Measurements from ENCODE around the gene IL2RG.

The IL2RG gene

GRCh38 chrX:71105628-71106027 lies 5.7 kb downstream of the IL2RG start:
- Histone ChIP-seq H2AFZ (no peak overlapping the region), H3K27me3 (ENCODE audit: control insufficient read depth, insufficient read depth, low read length) (no peaks in the 10 kb centered on the region), H3K36me3 (ENCODE audit: control insufficient read depth, insufficient read depth, low read length) (no peaks in the 10 kb centered on the region), H3K9ac (no peak overlapping the region), H3K9me3 (ENCODE audit: control insufficient read depth, low read length) (no peaks in the 10 kb centered on the region), H3K4me1 (peaks cover 3% of the 10 kb centered on the region), H3K27ac (no peak overlapping the region), H3K4me2 (ENCODE audit: low read length) (no peak overlapping the region), H3K79me2 (no peaks in the 10 kb centered on the region), H3K4me3 (ENCODE audit: low read depth, low read length) (no peak overlapping the region)
- no peak for TF ChIP-seq CTCF (IDR thresholded peaks at IDR 0.05)

- H3K4me3 ChIP-seq (ENCODE audit: low read depth, low read length): no peak overlapping the region
- H3K9ac ChIP-seq: no peak overlapping the region
- H2AFZ ChIP-seq: peak overlapping the region; percentile 76
- no peak overlapping the region for H3K4me2 ChIP-seq (ENCODE audit: low read length)
- no peaks in the 10 kb centered on the region for H3K79me2 ChIP-seq
- H3K27me3 ChIP-seq (ENCODE audit: control insufficient read depth, insufficient read depth, low read length): no peaks in the 10 kb centered on the region
- TF ChIP-seq CTCF (IDR thresholded peaks at IDR 0.05): no peak
- no peaks in the 10 kb centered on the region for H3K9me3 ChIP-seq (ENCODE audit: control insufficient read depth, low read length)
- H3K4me1 ChIP-seq: peaks cover 3% of the 10 kb centered on the region
- no peaks in the 10 kb centered on the region for H3K36me3 ChIP-seq (ENCODE audit: control insufficient read depth, insufficient read depth, low read length)
- peak overlapping the region; percentile 7 for H3K27ac ChIP-seq
These were observed 8.0 kb downstream of the IL2RG start for GRCh38 chrX:71103110-71103983.

- no peak overlapping the region for H3K27ac ChIP-seq
- H3K4me2 ChIP-seq (ENCODE audit: low read length): no peak overlapping the region
- no peaks in the 10 kb centered on the region for H3K9me3 ChIP-seq (ENCODE audit: control insufficient read depth, low read length)
- H3K27me3 ChIP-seq (ENCODE audit: control insufficient read depth, insufficient read depth, low read length): no peaks in the 10 kb centered on the region
- no peak overlapping the region for H2AFZ ChIP-seq
- H3K36me3 ChIP-seq (ENCODE audit: control insufficient read depth, insufficient read depth, low read length): no peaks in the 10 kb centered on the region
- peaks cover 3% of the 10 kb centered on the region for H3K4me1 ChIP-seq
- H3K9ac ChIP-seq: no peak overlapping the region
- no peaks in the 10 kb centered on the region for H3K79me2 ChIP-seq
- no peak for TF ChIP-seq CTCF (IDR thresholded peaks at IDR 0.05)
- H3K4me3 ChIP-seq (ENCODE audit: low read depth, low read length): no peak overlapping the region
These were observed 9.1 kb downstream of the IL2RG start for GRCh38 chrX:71102292-71102691.

GRCh38 chrX:71100581-71101505 lies 10.5 kb downstream of the IL2RG start:
- H3K4me1 ChIP-seq: peaks cover 3% of the 10 kb centered on the region
- no peak overlapping the region for H3K27ac ChIP-seq
- no peaks in the 10 kb centered on the region for H3K79me2 ChIP-seq
- TF ChIP-seq CTCF (IDR thresholded peaks at IDR 0.05): no peak
- no peaks in the 10 kb centered on the region for H3K27me3 ChIP-seq (ENCODE audit: control insufficient read depth, insufficient read depth, low read length)
- no peaks in the 10 kb centered on the region for H3K36me3 ChIP-seq (ENCODE audit: control insufficient read depth, insufficient read depth, low read length)
- H3K9me3 ChIP-seq (ENCODE audit: control insufficient read depth, low read length): no peaks in the 10 kb centered on the region
- no peak overlapping the region for H2AFZ ChIP-seq
- no peak overlapping the region for H3K9ac ChIP-seq
- no peak overlapping the region for H3K4me3 ChIP-seq (ENCODE audit: low read depth, low read length)
- no peak overlapping the region for H3K4me2 ChIP-seq (ENCODE audit: low read length)

All from parathyroid adenoma (tissue), 2 donors.